HG02943 (cell line): ENCODE data around the gene EIF3B.

ENCODE experiments used
- ATAC-seq: cut with Tn5 transposase; IDR thresholded peaks from one replicate; pipeline ENCODE4 v1.9.1; 2021; ENCODE audit warnings: mild to moderate bottlenecking, low read depth, moderate library complexity; ENCODE audit not compliant: unreplicated experiment

EIF3B gene

DNA sequence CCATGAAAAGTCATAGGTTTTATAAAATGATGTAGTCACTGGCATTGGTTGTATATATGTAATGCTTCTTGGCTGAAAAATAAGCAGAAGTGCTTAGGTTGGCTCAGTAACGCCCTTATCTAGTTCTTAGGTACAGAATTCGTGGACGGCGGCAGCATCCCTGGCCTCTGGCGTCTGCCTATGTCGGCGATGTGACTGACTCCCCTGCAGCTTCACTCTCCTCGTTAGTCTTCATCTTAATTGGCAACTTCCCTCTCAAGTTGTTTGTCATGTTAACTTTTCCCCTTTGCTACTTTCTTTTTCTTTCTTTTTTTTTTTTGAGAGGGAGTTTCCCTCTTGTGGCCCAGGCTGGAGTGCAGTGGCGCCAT lies 67.3 kb downstream of the EIF3B start:
- no peak for ATAC-seq

DNA sequence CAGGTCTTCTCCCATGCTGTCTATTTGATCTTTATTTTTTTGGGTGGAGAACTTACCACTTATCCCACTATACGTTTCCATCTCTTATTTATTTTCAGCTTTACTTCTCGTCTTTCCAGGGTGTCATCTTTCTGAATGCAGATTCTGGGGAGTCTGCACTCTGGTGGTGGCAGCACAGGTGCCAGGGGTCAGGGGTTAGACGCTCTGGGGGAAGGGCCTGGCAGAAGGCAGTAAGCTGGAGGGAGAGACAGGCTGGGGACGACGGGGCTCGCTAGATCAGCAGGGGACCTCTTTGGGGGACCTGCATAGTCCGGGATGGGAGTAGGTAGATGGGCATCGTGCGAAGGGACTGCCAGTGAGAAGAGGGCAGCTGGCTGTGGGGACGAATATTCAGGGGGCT lies 71.1 kb downstream of the EIF3B start:
- ATAC-seq: no peak
